ENCODE measurements around the gene GNA15.

DNA sequence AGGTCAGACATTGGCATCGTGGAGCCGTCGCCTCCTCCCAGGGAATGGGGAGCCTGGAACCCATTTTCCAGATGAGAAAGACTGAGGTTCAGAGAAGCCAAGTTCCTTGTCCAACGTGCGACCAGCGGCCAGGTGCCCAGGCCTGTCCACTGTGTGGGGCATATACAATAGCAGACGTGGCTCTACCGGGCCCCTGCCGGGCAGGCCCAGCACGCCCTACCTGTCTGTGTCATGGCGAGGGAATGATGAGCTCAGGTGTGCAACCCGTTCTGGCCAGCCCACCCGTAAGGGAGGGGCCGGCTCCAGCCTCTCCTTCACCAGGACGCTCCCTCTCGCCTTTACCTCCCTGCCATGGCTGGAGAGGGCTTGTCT, 837 bp downstream of the GNA15 start:
- TF ChIP-seq, protein P1, sequence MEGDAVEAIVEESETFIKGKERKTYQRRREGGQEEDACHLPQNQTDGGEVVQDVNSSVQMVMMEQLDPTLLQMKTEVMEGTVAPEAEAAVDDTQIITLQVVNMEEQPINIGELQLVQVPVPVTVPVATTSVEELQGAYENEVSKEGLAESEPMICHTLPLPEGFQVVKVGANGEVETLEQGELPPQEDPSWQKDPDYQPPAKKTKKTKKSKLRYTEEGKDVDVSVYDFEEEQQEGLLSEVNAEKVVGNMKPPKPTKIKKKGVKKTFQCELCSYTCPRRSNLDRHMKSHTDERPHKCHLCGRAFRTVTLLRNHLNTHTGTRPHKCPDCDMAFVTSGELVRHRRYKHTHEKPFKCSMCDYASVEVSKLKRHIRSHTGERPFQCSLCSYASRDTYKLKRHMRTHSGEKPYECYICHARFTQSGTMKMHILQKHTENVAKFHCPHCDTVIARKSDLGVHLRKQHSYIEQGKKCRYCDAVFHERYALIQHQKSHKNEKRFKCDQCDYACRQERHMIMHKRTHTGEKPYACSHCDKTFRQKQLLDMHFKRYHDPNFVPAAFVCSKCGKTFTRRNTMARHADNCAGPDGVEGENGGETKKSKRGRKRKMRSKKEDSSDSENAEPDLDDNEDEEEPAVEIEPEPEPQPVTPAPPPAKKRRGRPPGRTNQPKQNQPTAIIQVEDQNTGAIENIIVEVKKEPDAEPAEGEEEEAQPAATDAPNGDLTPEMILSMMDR (IDR thresholded peaks at IDR 0.05): no peak
- TF ChIP-seq POLR2A (IDR thresholded peaks at IDR 0.05) (no peak), EP300 (IDR thresholded peaks at IDR 0.05) (no peak)

Measured in sigmoid colon (tissue), 4 donors.